CD4-positive, alpha-beta T cell treated with Interleukin-21 for 1 hour (primary cell): ENCODE data around the gene TBX5.

ENCODE experiments used
- DNase-seq: peaks from one replicate; pipeline ENCODE4 v3.0.0-alpha.2; 2020

Gene TBX5

GRCh38 chr12:114405519-114406271, at the start of gene TBX5:
Gene TBX5, minus strand, starts transcription at chr12:114406144. Its CDS starts 2,246 bp downstream, at chr12:114403898.
- no peak for DNase-seq

DNA sequence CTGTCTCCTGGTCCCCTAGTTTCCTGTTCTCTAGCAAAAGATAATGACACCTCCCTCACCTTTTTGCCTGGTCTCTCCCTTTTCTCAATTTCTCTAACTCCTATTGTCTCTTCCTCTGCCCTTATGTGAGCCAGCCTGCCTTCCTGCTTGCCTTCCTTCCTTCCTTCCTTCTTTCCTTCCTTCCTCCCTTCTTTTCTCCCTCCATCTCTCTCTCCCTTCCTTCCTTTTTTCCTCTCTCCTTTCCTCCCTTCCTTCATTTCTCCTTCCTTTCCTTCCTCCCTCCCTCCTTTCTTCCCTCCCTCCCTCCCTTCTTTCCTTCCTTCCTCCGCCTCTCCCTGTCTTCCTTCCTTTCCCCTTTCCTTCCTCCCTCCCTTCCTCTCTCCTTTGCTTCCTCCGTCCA, 45.7 kb upstream of the TBX5 start:
- DNase-seq = no peak

GRCh38 chr12:114450515-114451300, 44.8 kb upstream of the TBX5 start:
- no peak for DNase-seq

GRCh38 chr12:114450019-114450418, 44.1 kb upstream of the TBX5 start:
- DNase-seq = no peak

DNA sequence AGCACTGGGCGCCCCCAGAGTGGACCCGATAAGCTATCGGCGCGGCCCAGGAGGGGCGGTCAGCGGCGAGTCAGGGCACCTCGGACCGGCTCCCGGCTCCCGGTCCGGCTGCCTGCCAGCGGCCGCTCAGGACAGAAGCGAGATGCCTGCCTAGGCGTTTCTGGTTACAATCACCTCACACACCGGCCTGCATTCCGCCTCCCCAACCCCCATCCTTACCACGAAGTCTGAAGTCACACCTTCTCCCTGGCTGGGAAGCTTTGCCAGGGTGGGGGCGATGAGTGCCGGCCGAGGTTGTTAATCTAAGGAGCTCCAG, 42.6 kb upstream of the TBX5 start:
- DNase-seq = no peak

DNA sequence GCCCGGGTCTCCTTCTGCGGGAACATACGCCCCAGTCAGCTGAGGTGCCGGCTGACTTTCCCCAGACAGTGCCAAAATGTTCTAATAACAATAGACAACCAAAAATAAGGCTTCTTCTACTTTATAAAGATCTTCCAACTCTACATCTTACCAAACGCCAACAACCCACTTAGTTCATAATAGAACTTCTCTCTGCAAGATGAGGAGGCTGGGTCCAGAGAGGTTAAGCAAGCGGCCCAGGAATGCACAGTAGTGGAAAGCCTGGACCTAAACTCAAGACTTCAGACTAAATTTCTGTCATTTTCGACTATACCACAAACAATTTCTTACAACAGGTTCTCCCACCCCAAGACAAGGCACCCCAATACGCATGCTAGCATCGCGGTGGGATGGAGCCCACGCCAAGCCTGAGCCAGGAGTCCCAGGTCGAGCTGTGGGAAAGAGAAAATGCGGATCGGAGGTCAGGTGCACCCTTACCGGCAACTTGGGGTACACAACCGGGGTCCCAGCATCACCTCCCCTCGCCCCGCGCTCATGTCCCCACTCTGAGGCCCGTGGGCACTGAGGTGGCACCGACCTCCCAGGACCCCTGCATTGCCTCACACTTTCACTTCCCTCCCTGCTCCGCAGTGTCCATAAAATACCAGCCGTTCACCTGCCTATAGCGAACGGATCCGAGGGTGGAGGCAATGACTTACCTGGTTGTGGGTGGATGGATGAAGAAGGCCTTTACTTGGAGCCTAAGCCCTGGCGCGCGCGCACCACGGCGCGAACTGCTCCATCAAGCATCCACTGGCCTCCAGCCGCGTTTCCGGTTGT, 42.1 kb upstream of the TBX5 start:
- no peak for DNase-seq

DNA sequence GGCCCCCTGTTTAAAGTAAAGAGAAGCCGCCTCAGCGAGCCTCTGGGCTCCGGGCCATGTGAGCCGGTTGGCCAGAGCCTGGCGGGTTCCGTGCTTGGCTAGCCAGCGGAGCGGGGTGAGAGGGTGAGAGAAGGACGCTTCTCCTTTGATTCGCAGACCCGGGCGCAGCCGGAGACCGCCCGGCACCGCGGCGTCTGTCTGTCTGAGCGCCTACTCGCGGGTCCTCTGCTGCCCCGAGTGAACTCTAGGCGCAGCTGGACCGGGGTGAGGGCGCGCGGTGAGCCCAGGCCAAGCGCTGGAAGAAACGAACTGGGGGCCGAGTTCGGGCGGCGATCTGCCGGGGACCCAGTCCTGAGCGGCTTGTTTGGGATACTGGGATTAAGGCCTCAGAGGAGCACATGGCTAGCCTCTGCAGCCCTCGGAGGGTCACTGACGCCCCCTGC, 41.4 kb upstream of the TBX5 start:
- DNase-seq = no peak

GRCh38 chr12:114445401-114446323, 39.7 kb upstream of the TBX5 start:
- no peak for DNase-seq

DNA sequence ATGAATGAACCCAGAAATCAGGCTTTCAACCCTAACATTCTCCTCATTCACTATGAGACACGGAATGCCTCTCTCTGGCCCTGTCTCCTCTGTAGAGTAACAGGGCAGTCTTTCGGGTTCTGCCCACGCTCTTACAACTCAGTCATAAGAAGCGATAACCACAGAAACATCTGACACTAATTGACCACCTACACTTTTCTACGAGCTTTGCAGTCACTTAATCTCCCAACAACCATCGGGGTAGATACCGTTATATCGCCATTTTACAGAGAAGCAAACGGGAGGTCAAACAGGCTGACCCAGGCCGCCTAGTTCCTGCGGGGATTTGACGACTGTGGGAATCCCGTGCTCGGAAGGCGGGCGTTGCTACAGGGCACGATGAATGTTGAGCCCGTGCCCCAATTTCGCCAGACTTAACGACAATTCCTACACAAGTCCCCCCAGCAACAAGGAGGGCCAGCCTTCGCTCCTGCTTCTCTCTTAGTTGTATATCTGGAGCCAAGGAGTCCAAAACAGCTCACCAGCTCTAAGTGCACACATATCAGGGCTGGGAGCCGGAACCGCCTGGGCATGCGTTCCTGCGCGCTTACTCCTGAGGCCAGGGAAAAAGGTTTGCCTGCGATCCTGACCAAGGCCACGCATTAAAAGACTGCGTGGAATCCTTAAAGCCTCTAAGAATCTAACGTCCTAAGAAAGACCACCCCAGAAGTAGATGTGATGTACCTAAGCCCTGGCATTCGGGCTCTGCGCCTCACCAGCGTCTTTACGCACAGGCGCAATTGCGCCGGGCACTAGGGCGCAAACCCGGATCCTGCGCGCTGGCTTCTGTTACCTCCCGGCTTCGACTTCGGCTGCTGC, 38.7 kb upstream of the TBX5 start:
- no peak for DNase-seq

GRCh38 chr12:114443607-114444421, 37.9 kb upstream of the TBX5 start:
- DNase-seq = no peak

- DNase-seq = no peak
These were observed 36.6 kb upstream of the TBX5 start for GRCh38 chr12:114442578-114442977.

GRCh38 chr12:114441545-114441944, 35.6 kb upstream of the TBX5 start:
- no peak for DNase-seq

- no peak for DNase-seq
These were observed 35.1 kb upstream of the TBX5 start for GRCh38 chr12:114441039-114441383.

- DNase-seq = no peak
These were observed 34.5 kb upstream of the TBX5 start for GRCh38 chr12:114440270-114441038.

GRCh38 chr12:114439817-114440216, 33.9 kb upstream of the TBX5 start:
- DNase-seq = no peak

- no peak for DNase-seq
These were observed 33.3 kb upstream of the TBX5 start for GRCh38 chr12:114439261-114439683.

DNA sequence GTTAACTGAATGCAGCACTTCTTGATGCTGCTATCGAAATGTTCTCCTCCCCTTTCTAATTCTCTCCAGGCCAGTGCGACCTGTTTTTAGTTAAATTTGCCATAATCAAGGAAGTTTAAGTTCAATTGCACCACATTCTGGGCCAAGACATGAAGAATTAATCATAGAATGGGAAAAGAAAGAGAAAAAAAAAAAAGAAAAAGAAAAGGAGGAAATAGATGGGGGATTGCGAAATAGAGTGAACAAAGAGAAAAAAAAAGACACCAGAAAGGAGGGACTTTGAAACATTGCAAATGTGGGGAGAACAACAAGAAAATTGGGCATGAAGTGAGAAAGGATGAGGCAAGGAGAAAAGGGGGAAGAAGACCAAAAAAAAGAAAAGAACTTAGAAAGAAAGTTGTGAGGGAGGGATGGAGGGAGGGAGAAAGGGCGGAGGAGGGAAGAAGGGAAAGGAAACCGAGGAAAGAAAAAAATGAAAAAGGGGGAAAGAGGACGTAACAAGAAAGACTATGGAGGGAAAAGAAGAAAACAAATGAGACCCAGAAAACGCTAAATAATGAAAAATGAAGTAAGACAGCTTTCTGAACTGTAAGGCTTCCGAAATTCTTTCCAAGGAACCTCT, 32.8 kb upstream of the TBX5 start:
- DNase-seq = no peak

GRCh38 chr12:114434341-114434740, 28.4 kb upstream of the TBX5 start:
- DNase-seq = no peak

DNA sequence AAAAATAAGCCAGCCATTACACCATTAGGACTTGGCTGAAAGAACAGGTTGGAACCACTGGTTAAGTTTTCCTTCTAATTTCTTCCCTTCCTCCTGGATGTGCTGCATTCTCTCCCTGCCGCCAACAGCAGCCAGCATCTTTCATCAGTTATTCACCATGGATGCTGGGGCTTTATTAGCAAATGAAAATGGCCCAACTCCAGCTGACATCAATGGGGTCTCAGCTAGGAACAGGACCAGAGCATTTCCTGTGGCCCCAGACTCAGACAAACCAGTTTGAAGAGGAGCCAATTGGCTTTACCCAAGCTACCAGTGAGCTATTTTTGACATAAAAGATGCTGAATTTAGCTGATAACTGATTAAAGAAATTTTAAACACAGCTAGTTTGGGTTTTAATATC, 26.0 kb upstream of the TBX5 start:
- no peak for DNase-seq
